NCI-H345 (cell line): Measurements from ENCODE around the gene CACNA1E.
A peak's percentile ranks its signal among the peaks of the same experiment; 100 is the strongest.
"Not testable (repeated sequence)": the region's sequence is repeated elsewhere in the genome, so short reads cannot be mapped to it uniquely, and the experiment has no call there.

ENCODE experiments used
- DNase-seq: peaks from one replicate; lab custom pipeline; 2025; lab: John Stamatoyannopoulos, UW

The CACNA1E gene

GRCh38 chr1:181517181-181517875 lies 34.0 kb downstream of the CACNA1E start:
- no peak for DNase-seq

GRCh38 chr1:181518152-181518551 lies 34.8 kb downstream of the CACNA1E start:
- DNase-seq, result no peak

GRCh38 chr1:181522864-181523263 lies 39.5 kb downstream of the CACNA1E start:
- DNase-seq, result no peak

- DNase-seq, result no peak
Observed at GRCh38 chr1:181525104-181525721, 41.9 kb downstream of the CACNA1E start.

DNA sequence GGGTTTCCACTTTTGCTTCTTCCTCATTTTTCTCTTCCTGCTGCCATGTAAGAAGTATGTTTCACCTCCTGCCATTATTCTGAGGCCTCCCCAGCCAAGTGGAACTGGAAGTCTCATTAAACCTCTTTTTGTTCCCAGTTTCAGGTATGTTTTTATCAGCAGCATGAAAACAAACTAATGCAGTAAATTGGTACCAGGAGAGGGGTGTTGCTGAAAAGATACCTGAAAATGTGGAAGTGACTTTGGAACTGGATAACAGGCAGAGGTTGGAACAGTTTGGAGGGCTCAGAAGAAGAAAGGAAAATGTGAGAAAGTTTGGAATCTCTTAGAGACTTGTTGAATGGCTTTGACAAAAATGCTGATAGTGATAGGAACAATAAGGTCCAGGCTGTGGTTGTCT lies 44.9 kb downstream of the CACNA1E start:
- DNase-seq, result not testable (repeated sequence)

- DNase-seq, result no peak
Observed at GRCh38 chr1:181531441-181531840, 48.1 kb downstream of the CACNA1E start.

GRCh38 chr1:181531951-181532600 lies 48.8 kb downstream of the CACNA1E start:
- DNase-seq, result no peak

- no peak for DNase-seq
Observed at GRCh38 chr1:181538836-181539235, 55.5 kb downstream of the CACNA1E start.

DNA sequence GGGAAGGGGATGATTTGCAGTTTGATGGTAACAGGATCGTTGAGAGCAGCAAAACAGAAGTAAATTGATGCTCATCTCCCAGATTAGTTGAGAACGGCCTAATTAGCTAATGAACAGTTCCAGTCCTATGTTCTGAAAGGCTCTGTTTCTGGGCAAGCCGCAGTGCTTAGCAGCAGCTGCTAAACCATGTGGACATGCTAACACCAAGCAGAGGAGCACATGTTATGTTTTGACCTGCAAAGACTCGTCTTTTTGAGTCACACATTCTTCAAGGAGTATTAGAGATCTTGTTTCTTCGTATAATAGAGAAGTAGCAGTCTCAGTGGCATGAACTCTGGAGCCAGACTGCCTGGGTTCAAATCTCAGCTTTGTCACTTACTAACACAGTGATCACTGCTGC lies 58.1 kb downstream of the CACNA1E start:
- DNase-seq, result no peak

DNA sequence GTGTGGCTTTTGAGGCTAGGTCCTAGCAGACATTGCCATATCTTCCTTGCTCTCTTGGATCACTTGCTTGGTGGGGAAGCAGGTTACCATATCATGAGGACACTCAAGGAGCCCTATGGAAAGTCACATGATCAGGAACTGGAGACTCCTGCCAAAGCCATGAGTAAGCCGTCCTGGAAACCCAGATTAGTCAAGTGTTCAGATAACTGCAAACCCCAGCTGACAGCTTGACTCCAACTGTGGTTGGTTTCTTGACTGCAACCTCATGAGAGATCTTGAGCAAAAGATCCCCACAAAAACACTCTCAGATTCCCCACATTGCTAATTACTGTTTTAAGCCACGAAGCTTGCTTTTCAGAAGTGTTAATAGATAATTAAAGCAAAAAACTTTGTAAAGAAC lies 58.6 kb downstream of the CACNA1E start:
- DNase-seq, result no peak

DNA sequence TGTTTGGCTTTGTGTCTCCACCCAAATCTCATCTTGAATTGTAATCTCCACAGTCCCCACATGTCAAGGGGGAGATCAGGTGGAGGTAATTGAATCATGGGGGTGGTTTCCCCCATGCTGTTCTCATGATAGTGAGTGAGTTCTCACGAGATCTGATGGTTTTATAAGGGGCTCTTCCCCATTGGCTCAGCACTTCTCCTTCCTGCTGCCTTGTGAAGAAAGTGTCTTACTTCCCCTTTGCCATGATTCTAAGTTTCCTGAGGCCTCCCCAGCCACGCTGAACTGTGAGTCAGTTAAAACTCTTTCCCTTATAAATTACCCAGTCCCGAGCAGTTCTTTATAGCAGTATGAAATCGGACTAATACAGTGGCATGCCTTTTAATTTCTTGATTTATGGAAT lies 59.1 kb downstream of the CACNA1E start:
- DNase-seq, result not testable (repeated sequence)

GRCh38 chr1:181545395-181545794 lies 62.1 kb downstream of the CACNA1E start:
- DNase-seq, result no peak

GRCh38 chr1:181548497-181548896 lies 65.2 kb downstream of the CACNA1E start:
- DNase-seq, result no peak

GRCh38 chr1:181551249-181551648 lies 67.9 kb downstream of the CACNA1E start:
- DNase-seq, result peak; percentile 13

- DNase-seq, result no peak
Observed at GRCh38 chr1:181551754-181552153, 68.4 kb downstream of the CACNA1E start.

DNA sequence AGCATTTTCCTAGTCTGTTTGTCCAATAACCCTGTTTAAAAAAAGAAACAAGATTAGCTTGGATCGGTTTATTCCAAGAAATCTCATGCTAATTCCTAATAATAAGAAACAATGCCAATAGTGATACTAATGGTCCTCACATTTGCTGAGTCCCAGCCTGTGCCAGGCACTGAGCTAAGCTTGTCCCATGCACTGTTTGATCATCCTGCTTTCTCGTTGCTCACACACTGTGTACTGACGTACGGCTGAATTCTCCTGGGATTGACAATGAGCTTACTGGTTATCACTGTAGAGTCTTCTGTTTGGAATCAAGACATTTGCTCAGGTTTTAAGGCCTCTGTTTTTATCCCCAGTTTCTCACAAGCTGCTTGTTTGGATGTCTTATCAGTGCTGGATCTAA lies 71.1 kb downstream of the CACNA1E start:
- no peak for DNase-seq

DNA sequence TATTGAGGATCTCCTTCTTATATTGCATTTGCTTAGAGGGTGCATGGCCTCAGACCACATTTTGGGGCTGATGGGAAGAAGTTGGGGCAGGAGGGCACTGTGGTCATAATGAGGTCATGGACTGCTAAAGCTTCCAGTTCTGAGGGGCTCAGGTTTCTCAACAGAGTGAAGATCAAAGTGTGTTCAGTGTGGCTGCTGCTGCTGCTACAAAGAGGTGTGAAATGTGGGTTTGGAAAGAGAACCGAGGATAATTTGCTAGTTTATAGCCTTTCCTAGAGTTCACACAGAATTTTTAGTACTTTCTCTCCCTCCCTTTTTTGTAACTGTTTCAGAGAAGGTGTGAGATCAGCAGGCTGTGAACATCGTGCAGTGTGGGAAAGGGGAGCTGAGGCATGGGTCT lies 73.3 kb downstream of the CACNA1E start:
- no peak for DNase-seq

- DNase-seq, result peak; percentile 9
Observed at GRCh38 chr1:181557313-181557712, 74.0 kb downstream of the CACNA1E start.

GRCh38 chr1:181558416-181558815 lies 75.1 kb downstream of the CACNA1E start:
- DNase-seq, result no peak

- DNase-seq, result no peak
Observed at GRCh38 chr1:181559142-181559541, 75.8 kb downstream of the CACNA1E start.

DNA sequence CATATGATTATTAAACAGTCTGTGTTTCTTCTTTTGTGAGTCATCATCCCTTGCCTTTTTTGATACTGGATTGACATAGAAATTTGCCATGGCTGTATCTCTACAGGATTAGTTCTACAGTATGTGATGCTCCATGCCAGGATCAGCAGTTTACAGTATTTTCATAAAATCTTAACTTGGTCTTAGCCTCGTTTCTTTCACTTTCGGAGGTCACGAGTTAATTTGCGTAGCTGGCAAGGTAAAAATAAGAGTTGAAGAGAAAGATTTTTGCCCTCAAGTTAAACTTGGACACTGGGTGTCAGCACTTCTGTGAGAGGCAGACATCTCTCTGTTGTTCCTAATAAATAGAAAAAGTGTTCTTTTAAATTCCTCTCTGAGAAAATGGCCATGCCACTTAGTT lies 79.1 kb downstream of the CACNA1E start:
- no peak for DNase-seq

DNA sequence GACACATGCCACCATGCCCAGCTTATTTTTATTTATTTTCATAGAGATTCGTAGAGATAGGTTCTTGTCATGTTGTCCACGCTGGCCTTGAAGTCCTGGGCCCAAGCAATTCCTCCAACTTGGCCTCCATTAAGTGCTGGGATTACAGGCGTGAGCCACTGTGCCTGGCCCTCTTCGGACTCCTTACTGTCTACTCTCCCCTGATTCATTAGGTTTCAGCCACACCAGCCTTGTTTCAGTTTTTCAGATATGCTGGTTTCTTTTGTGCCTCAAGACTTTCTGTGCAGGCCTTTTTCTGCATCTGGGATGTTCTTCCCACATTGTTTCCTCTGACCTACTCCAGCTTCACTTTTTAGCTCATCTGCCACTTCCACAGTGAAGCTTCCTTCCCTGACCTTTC lies 85.4 kb downstream of the CACNA1E start:
- DNase-seq, result no peak

DNA sequence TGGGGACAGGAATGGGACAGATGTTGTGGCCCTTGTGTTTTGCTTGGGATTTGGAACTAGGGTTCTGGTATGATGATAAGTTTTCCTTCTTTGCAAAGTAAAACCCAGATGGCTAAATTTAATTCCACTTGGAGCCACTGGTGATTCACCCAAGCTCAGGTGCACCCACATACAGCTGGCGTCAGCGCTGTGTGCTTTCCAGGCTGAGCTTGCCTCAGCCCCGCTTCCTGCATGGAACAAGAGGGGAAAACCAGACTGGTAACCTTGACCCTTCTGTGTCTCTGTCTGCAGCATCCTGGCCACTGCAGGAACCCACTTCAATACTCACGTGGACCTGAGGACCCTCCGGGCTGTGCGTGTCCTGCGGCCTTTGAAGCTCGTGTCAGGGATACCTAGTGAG lies 94.2 kb downstream of the CACNA1E start:
- DNase-seq, result no peak
